Head of caudate nucleus (tissue), 42 donors: ENCODE results near the gene MYOM1.

Source experiments
- DNase-seq, 42 donors: peaks; one replicate each; pipeline versions ENCODE4 v3.0.0 to v3.0.0-alpha.2; 2020 to 2021; ENCODE audit warnings: mixed read lengths in 7 of 42
- intact Hi-C: fragments of 100-400 bp; cut with DNase I; formaldehyde crosslinking; loops from one replicate; pipeline ENCODE4 v1.15.0; 2022

The MYOM1 gene

GRCh38 chr18:3138274-3138975, 81.3 kb downstream of the MYOM1 start:
- no peak for DNase-seq
- intact Hi-C loops, result no loop called here

- peak in 27 of 42 donors; percentile 3 to 66 (median 26) for DNase-seq
Measured at GRCh38 chr18:3135536-3135935, 84.2 kb downstream of the MYOM1 start.

DNA sequence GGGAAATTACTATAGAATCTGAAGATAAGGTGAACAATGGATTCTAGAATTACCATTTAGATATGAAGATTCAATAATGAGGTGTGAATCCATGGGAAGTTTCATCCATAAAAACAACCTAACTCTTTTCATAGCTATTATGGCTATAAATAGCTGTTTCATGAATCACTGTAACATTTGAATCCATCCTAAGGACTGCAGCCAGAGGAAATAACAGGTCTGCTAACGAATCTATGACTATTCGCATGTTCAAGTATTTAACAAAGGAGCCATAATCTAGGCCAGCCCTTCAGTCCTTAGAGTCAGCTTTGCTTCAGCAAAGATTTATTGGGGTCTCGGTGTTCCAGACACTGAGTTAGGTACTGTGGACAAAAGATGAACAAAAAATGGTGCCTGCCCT, 87.1 kb downstream of the MYOM1 start:
- no peak for DNase-seq
- intact Hi-C loops, result no loop called here

More at GRCh38 chr18:3135536-3135935, 84.2 kb downstream of the MYOM1 start:
- intact Hi-C loops, result no loop called here

GRCh38 chr18:3130344-3130743, 89.4 kb downstream of the MYOM1 start:
- intact Hi-C loops, result no loop called here

GRCh38 chr18:3129053-3129864, 90.5 kb downstream of the MYOM1 start:
- DNase-seq, result peak; percentile 65 to 95 (median 87)
- intact Hi-C loops, result no loop called here

More at GRCh38 chr18:3130344-3130743, 89.4 kb downstream of the MYOM1 start:
- no peak for DNase-seq

DNA sequence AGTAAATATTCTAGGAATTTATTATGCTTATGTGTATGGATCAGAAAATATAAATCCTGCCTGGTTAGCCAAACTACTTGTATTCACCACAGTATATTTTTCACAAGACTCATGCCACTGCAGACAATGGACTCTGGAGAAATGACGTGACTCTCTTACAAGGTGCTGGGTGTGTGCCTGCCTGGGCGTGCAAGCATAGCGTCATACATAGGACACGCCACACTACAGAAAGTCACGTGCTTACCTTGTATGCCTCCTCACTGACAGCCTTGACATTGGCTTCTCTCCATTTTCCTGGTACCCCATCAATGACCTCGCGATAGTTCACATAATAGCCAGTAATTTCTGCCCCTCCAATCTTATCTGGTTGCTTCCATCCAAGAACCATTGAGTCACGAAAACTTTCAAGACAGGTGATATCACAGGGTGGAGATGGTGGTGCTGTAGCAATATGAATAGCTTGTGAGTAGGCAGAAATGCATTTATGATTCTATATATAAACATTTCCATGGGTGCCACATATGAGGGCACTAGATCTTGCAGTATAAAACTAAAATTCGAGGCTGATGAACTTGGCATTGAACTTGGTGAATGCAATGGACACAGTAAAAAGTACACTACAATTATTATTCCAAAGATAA, 93.2 kb downstream of the MYOM1 start:
- intact Hi-C loops, result no loop called here
- no peak for DNase-seq

DNA sequence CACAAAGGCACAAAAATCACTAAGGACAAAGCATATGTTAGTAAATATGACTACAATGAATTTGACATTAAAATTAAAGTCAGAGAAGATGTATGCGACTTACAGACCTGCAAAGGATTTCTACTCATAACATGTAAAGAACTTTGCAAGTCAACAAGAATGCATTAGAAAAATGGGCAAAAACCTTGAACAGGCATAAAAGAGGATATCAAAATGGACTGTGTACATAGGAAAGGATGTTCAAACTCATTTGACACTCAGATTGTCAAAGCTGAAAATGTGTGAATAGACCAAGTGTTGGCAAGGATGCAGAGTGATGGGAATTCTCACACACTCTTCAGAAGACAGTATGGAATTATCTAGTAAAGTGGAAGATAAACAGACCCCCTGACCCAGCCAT, 94.9 kb downstream of the MYOM1 start:
- intact Hi-C loops, result no loop called here
- DNase-seq, result no peak

DNA sequence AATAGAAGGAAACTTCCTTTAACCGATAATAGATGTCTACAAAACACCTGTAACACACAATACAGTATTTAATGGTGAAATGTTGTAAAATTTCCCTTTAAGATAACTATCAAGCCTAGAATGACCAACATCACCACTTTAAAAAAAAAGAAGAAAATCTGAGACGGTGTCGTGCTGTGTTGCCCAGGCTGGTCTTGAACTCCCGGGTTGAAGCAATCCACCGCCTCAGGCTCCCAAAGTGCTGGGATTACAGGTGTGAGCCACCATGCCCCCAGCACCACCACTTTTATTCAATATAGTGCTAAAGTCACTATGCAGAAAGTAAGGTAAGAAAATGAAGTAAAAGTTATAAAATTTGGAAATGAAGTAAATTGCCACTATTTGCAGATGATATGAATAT, 96.9 kb downstream of the MYOM1 start:
- no peak for DNase-seq
- intact Hi-C loops, result no loop called here

- intact Hi-C loops, result no loop called here
- no peak for DNase-seq
Measured at GRCh38 chr18:3121259-3121658, 98.5 kb downstream of the MYOM1 start.

- intact Hi-C loops, result no loop called here
- no peak for DNase-seq
Measured at GRCh38 chr18:3120356-3120755, 99.4 kb downstream of the MYOM1 start.

DNA sequence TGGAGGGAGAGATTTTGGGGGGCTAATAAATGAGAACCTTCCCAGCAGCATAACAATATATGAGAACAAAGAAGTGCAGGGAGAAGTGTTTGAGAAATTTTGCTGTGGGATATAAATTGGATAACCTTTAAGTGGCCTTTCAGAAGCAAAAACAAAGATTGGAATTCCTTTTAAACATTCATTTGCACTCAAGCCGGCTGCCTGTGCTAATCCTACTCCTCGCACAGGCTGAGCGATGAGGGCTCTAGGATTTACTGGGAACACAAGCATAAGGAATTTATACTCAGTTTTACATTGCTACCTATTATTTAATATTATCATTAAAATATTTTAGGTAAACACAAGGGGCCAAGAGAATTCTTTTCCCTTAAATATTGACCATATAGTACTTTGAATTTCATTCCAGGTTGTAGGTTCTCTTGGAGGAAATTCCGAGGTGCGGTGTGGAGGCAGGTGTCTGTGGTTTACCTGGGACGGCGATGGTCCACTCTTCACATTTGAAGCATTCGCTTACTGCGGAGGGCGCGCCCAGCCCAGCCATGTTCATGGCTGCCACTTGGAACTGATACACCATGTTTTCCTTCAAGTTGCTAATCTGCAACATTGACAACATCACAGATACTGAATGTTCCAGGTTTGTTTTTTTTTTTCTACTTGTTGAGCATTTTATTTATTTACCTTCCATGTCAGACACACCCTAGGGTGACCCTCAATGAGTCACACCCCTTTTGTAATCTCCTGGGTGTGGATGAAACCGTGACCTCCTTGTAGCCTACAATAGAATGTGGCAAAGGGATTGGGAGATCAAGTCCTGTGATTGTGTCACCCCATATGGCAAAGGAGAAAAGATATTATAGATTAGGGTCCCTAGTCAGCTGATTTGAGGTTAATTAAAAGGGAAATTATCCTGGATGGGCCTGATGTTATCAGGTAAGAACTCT, 100.1 kb downstream of the MYOM1 start:
- intact Hi-C loops, result no loop called here
- DNase-seq, result no peak

DNA sequence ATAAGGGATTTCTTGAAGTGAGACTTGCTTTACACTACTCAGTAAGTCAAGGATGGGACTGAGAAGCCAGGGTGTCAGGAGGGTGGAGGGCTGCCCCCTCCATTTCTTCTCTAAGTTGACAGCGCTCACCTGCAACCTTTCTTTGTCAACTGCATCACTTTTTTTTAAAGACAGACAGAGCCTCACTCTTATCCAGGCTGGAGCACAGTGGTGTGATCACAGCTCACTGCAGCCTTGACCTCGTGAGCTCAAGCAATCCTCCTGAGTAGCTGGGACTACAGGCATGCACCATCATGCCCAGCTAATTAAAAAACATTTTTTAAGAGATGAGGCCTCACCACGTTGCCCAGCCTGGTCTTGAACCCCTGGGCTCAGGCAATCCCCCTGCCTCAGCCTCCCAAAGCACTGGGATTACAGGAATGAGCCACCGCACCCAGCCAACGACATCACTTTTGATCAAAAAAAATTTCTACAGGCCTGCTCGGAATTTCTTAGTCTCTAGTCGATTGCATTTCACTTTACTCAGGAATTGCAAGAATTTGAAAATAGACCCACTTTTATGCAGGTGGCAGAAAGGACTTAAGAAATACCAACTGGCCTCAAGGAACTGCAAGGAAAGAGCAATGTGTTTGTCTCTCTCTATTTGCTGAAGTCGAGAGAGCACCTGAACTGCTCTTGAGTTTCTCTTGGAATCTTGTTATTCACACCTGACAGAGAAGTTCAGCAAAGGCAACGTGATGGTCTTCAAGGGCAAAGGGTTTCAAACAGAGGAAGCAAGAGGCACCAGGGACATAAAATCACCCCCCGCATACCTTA, 101.4 kb downstream of the MYOM1 start:
- intact Hi-C loops, result no loop called here
- DNase-seq, result no peak

GRCh38 chr18:3117493-3118192, 102.1 kb downstream of the MYOM1 start:
- intact Hi-C loops, result no loop called here

DNA sequence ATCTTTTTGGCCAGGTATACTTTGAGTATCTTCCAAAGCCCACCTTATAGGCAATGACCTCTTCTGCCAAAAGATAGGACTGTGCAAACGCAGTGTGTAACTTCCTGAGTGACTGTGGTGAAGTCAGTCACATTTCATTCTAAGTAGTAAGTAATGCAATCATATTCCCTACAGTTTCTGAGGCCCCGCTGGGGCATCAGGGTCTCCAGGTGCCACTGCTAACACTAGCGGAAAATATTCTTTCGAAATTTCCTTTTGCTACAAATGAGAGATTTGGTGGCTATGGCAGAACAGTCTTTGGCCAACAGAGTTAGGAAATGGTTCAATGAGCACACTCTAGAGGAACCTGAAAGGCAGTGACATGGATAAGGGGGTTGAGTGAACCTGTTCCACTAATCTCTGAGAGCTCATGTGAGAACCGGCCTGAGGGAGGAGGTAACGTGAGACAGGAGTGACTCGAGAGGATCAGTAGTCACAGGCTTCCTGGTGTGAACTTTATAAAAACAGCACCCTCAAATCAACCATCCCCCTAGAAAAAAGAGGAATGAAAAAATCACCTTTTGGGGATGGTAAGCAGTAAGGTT, 104.2 kb downstream of the MYOM1 start:
- DNase-seq, result no peak
- intact Hi-C loops, result no loop called here

More at GRCh38 chr18:3117493-3118192, 102.1 kb downstream of the MYOM1 start:
- DNase-seq, result no peak

- intact Hi-C loops, result no loop called here
Measured at GRCh38 chr18:3114451-3114850, 105.3 kb downstream of the MYOM1 start.

GRCh38 chr18:3114026-3114425, 105.7 kb downstream of the MYOM1 start:
- DNase-seq, result no peak
- intact Hi-C loops, result no loop called here

More at GRCh38 chr18:3114451-3114850, 105.3 kb downstream of the MYOM1 start:
- no peak for DNase-seq
